Pancreas (tissue), 10 donors: ENCODE measurements around the gene RHOBTB3. TPM values are rescaled to one million over a fixed set of nuclear protein-coding genes. Genes with fewer than 3 reads are reported as not detected.

ENCODE experiments used
- ATAC-seq, 4 donors: fragments of 200-7000 bp; cut with Tn5 transposase; one replicate each; pipeline versions ENCODE4 v1.8.0 to v1.9.1; 2020; ENCODE audit warnings: mild to moderate bottlenecking in 4 of 4, moderate library complexity in 4 of 4
- DNase-seq, 6 donors: peaks; one replicate each; pipeline ENCODE4 v3.0.0-alpha.2; 2020
- FAIRE-seq: peaks from 2 replicates; lab custom pipeline; 2012; peaks lifted over from hg19 to GRCh38; lab: Jason Lieb, UNC
- H3K27ac ChIP-seq, 4 donors: fragments of 200-600 bp; sonication (generic); 1 replicate in 3 of 4; 2 replicates in 1 of 4; pipeline versions ENCODE4 v1.5.0 to v1.8.0; 2020
- H3K27me3 ChIP-seq, 4 donors: fragments of 200-600 bp; one replicate each; pipeline ENCODE4 v1.8.0; 2021
- H3K36me3 ChIP-seq, 3 donors: fragments of 200-600 bp; sonication (generic) in 1 of 3; one replicate each; pipeline versions ENCODE4 v1.5.0 to v1.8.0; 2020 to 2021
- H3K4me1 ChIP-seq, 3 donors: fragments of 200-600 bp; one replicate each; pipeline ENCODE4 v1.8.0; 2021
- H3K4me3 ChIP-seq, 4 donors: fragments of 200-600 bp; sonication (generic) in 2 of 4; one replicate each; pipeline versions ENCODE4 v1.5.0 to v1.8.0; 2020 to 2021
- H3K9me3 ChIP-seq, 4 donors: fragments of 200-600 bp; one replicate each; pipeline ENCODE4 v1.8.0; 2021
- WGBS, 2 donors: extraction: QIAGEN DNeasy Blood & Tissue Kit; methylation state at CpG; one replicate each; pipeline ENCODE4 v1.1.7; 2013; 5-methylcytosine and 5-hydroxymethylcytosine counted together
- intact Hi-C, 3 donors: fragments of 100-400 bp; cut with DNase I; formaldehyde crosslinking; loops; one replicate each; pipeline versions ENCODE4 v1.11.1 to v1.14.2; 2022
- polyA plus RNA-seq, 2 donors: library from polyadenylated mRNA; stranded (reverse); fragments of 200-250 nt; gene quantifications; one replicate each; pipeline ENCODE4 v1.2.3, GENCODE V29; 2013
- total RNA-seq, 6 donors: library from RNA; stranded (reverse); fragmentation: NEBNext Ultra II Directional in 4 of 6; extraction: Animal tissue kit (Norgen Biotek cat#: 25700) in 4 of 6; gene quantifications; one replicate each; pipeline versions ENCODE4 v1.2.1 to v1.2.4, GENCODE V29; 2021 to 2023
- TF ChIP-seq, protein P1 (sequence below), 4 donors: fragments of 200-600 bp; sonication (generic) in 3 of 4; IDR thresholded peaks; one replicate each; pipeline versions ENCODE4 v1.5.0 to v1.8.0; 2021; ENCODE audit warnings: antibody characterized with exemption in 4 of 4
- donor health status: healthy with polysubstance abuse.
- donor health status: DM: no; HTN: no; CAD: no; lungs with moderate emphysema.
- donor health status: DM: no; HTN: no; CAD: no.
- donor health status: control.
- donor health status: control.
- donor health status: Bipolar disorder and iron deficiency.
- donor health status: DM: yes; HTN: yes; CAD: no.
- donor health status: DM: no; HTN: no; CAD: no.
- donor health status: DM: no; HTN: no; CAD: no.
- donor health status: DM: yes; HTN: yes; CAD: no.

The RHOBTB3 gene
- total and polyA plus RNA-seq, 8 donors: 32.5 to 190 (median 77.3) TPM

GRCh38 chr5:95842854-95843544 is 111.9 kb downstream of the RHOBTB3 start:
- H3K27me3 ChIP-seq: no peaks in the 10 kb centered on the region
- ATAC-seq: peak in 3 of 4 donors; percentile 43 to 80 (median 68)
- H3K9me3 ChIP-seq: no peaks in the 10 kb centered on the region
- peak in 2 of 6 donors; percentile 53 to 66 for DNase-seq
- no peak for FAIRE-seq
- no peak overlapping the region for H3K4me3 ChIP-seq
- H3K4me1 ChIP-seq: peaks cover 0 to 4% (median 0%) of the 10 kb centered on the region in 3 donors
- no peaks in the 10 kb centered on the region for H3K36me3 ChIP-seq
- intact Hi-C loops: loop anchor here in 1 of 3 donors (10.0 kb wide), 1 partner anchor 198 kb away; the partner anchor contains the start of gene RFESD
- WGBS, 2 donors: 74 to 76% methylated on average over 11 of the region's 11 CpGs
- H3K27ac ChIP-seq: peak overlapping the region in 2 of 4 donors; percentile 16 to 22
- TF ChIP-seq, protein P1, sequence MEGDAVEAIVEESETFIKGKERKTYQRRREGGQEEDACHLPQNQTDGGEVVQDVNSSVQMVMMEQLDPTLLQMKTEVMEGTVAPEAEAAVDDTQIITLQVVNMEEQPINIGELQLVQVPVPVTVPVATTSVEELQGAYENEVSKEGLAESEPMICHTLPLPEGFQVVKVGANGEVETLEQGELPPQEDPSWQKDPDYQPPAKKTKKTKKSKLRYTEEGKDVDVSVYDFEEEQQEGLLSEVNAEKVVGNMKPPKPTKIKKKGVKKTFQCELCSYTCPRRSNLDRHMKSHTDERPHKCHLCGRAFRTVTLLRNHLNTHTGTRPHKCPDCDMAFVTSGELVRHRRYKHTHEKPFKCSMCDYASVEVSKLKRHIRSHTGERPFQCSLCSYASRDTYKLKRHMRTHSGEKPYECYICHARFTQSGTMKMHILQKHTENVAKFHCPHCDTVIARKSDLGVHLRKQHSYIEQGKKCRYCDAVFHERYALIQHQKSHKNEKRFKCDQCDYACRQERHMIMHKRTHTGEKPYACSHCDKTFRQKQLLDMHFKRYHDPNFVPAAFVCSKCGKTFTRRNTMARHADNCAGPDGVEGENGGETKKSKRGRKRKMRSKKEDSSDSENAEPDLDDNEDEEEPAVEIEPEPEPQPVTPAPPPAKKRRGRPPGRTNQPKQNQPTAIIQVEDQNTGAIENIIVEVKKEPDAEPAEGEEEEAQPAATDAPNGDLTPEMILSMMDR (IDR thresholded peaks at IDR 0.05): no peak

DNA sequence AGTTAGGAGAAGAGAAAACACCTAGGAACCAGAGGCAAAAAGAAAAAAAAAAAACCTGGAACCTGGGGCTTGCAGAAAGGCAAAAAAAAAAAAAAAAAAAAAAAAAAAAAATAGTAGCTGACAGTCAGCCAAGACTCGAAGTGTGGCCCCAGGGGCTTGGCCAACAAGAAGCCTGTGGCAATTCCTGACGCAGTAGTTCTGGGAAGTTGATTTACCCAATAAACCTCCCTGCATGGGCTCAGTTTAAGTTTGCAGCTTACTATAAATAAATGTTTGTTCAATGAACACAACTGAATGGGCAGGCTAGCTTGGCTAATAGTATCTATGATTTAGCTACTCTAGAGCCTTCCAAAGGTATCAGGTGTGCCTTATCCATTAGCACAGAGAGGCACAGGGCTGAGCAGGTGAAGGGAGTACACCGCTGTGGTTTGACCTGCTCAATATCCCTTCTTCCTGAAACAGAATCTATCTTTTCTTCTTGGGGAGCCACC is 112.6 kb downstream of the RHOBTB3 start:
- intact Hi-C loops: loop anchor here in 1 of 3 donors (10.0 kb wide), 1 partner anchor 199 kb away; the partner anchor contains the start of gene RFESD
- Histone ChIP-seq H3K4me3 (no peak overlapping the region), H3K27ac (peak overlapping the region in 1 of 4 donors; percentile 16), H3K4me1 (peaks cover 0 to 4% (median 0%) of the 10 kb centered on the region in 3 donors), H3K9me3 (no peaks in the 10 kb centered on the region), H3K36me3 (no peaks in the 10 kb centered on the region), H3K27me3 (no peaks in the 10 kb centered on the region)
- TF ChIP-seq, protein P1 (IDR thresholded peaks at IDR 0.05): no peak
- DNase-seq: peak in 1 of 6 donors; percentile 20
- WGBS, 2 donors: 55% methylated on average over 3 of the region's 3 CpGs
- no peak for FAIRE-seq
- peak in 3 of 4 donors; percentile 23 to 55 (median 46) for ATAC-seq

DNA sequence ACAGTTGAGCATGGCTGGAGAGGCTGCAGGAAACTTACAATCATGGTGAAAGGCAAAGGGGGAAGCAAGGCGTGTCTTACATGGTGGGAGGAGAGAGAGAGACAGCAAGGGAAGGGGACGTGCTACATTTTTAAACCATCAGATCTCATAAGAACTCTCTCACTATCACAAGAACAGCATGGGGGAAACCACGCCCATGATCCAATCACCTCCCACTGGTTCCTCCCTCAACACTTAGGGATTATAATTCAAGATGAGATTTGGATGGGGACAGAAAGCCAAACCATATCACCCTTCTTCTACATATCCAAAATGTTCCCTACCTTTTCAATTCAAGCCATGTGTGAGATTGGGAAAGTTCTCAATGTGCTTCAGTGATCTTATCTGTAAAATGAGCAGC is 114.3 kb downstream of the RHOBTB3 start:
- Histone ChIP-seq H3K36me3 (no peaks in the 10 kb centered on the region), H3K27ac (no peak overlapping the region), H3K27me3 (no peaks in the 10 kb centered on the region), H3K4me1 (peaks cover 2 to 7% (median 4%) of the 10 kb centered on the region in 3 donors), H3K9me3 (no peaks in the 10 kb centered on the region), H3K4me3 (no peak overlapping the region)
- intact Hi-C loops: loop anchor here in 2 of 3 donors (5.0 to 10.0 kb wide), 4 partner anchors 63 to 203 kb away; partner anchors contain the start of gene RFESD (in 1 of the 2)
- DNase-seq: no peak
- TF ChIP-seq, protein P1 (IDR thresholded peaks at IDR 0.05): no peak
- WGBS, 2 donors: 77 to 89% methylated on average over 3 of the region's 3 CpGs
- no peak for ATAC-seq
- no peak for FAIRE-seq

Other genes starting within 250 kb of the RHOBTB3 start
- 10 to 100 TPM; 30.9 to 47.4 (median 44.4) TPM for gene SKIC3, start 176.4 kb upstream of the RHOBTB3 start, total RNA-seq
- gene SKIC3, start 176.4 kb upstream of the RHOBTB3 start, polyA plus RNA-seq: 10 to 100 TPM in 1 of 2 donors, 1 to 10 TPM in 1; 9.7 to 22.1 TPM
- 1 to 10 TPM; 1.3 to 3.9 (median 3.2) TPM for gene ARSK, start 176.2 kb upstream of the RHOBTB3 start, total RNA-seq
- gene ARSK, start 176.2 kb upstream of the RHOBTB3 start, polyA plus RNA-seq: 1 to 10 TPM; 2.2 to 3.9 TPM
- gene GPR150, start 111.2 kb upstream of the RHOBTB3 start, total RNA-seq: 1 to 10 TPM in 4 of 6 donors, under 1 TPM in 2; 0.61 to 5.7 (median 2.4) TPM
- gene GPR150, start 111.2 kb upstream of the RHOBTB3 start, polyA plus RNA-seq: 1 to 10 TPM; 1.4 to 2.1 TPM
- gene RFESD, start 84.6 kb upstream of the RHOBTB3 start, total RNA-seq: 1 to 10 TPM; 1.3 to 2.7 (median 1.7) TPM
- 1 to 10 TPM; 1.1 to 2.8 TPM for gene RFESD, start 84.6 kb upstream of the RHOBTB3 start, polyA plus RNA-seq
- gene SPATA9, start 48.3 kb upstream of the RHOBTB3 start, total RNA-seq: under 1 TPM; 0.12 to 0.67 (median 0.48) TPM
- 1 to 10 TPM in 1 of 2 donors, under 1 TPM in 1; 0.19 to 1.3 TPM for gene SPATA9, start 48.3 kb upstream of the RHOBTB3 start, polyA plus RNA-seq
- gene GLRX, start 91.4 kb downstream of the RHOBTB3 start, total RNA-seq: 10 to 100 TPM in 1 of 6 donors, 1 to 10 TPM in 5; 1.7 to 11.2 (median 4.4) TPM
- gene GLRX, start 91.4 kb downstream of the RHOBTB3 start, polyA plus RNA-seq: 10 to 100 TPM; 15.7 to 20.9 TPM
- 10 to 100 TPM; 72.7 to 92.8 (median 82.4) TPM for gene ELL2, start 230.5 kb downstream of the RHOBTB3 start, total RNA-seq
- gene ELL2, start 230.5 kb downstream of the RHOBTB3 start, polyA plus RNA-seq: 10 to 100 TPM; 21.0 to 30.8 TPM